SK-N-SH (cell line): ENCODE data around the gene OTUB1.

Experiments
- CHD2 ChIP-seq: fragments of 150-350 bp; IDR thresholded peaks from 2 replicates; pipeline ENCODE4 v1.6.1; 2018; ENCODE audit warnings: low read length; ENCODE audit not compliant: partially characterized antibody
- EZH2phosphoT487 ChIP-seq: fragments of 200-600 bp; sonication (generic); IDR thresholded peaks from 2 replicates; pipeline ENCODE4 v1.6.1; 2017; ENCODE audit warnings: low read depth, mixed run types, mild to moderate bottlenecking, antibody characterized with exemption, moderate library complexity, borderline replicate concordance
- MAX ChIP-seq: IDR thresholded peaks from 2 replicates; pipeline ENCODE4 v1.4.0; 2012; ENCODE audit warnings: low read depth
- MXI1 ChIP-seq: IDR thresholded peaks from 2 replicates; pipeline ENCODE4 v1.6.1; 2012; ENCODE audit warnings: mild to moderate bottlenecking, low read depth, low read length, improper control_type of control experiment
- NFIC ChIP-seq: IDR thresholded peaks from 2 replicates; pipeline ENCODE4 v1.4.0; 2012; ENCODE audit warnings: borderline replicate concordance
- POLR2AphosphoS5 ChIP-seq: IDR thresholded peaks from 2 replicates; pipeline ENCODE4 v1.6.1; 2012; ENCODE audit warnings: low read depth, low read length
- SMC3 ChIP-seq: IDR thresholded peaks from 2 replicates; pipeline ENCODE4 v1.6.1; 2012; ENCODE audit warnings: low read depth, low read length, improper control_type of control experiment
- TAF1 ChIP-seq: IDR thresholded peaks from 2 replicates; pipeline ENCODE4 v1.6.1; 2012; ENCODE audit warnings: low read depth, mild to moderate bottlenecking, low read length, moderate library complexity, borderline replicate concordance
- YY1 ChIP-seq: IDR thresholded peaks from 2 replicates; pipeline ENCODE4 v1.4.0; 2012; ENCODE audit warnings: low read depth, mild to moderate bottlenecking
- TF ChIP-seq, protein P1 (sequence below): fragments of 200-600 bp; sonication (generic); IDR thresholded peaks from 2 replicates; pipeline ENCODE4 v1.6.1; 2017; ENCODE audit warnings: antibody characterized with exemption, mild to moderate bottlenecking, moderate library complexity

DNA sequence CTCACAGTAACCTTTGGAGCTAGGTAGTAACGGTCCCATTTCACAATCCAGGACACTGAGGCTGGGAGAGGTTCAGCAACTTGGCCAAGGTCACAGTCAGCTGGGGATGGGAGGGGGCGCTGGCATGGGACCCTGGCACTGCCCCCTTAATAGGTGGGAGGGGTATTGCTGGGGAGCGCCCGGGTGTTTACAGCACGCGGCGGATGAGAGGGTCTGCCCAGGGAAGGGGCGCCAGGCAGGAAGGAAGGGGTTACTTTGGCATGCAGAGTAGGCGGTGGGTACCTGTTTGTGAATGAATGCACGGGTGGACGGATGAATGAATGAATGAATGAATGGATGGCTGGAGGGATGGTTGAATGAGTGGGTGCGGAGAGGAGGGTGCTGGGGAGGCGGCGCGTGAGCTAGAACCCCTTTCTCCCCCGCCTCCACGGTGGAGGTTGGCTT lies 48.9 kb downstream of the OTUB1 start:
- TF ChIP-seq, protein P1, sequence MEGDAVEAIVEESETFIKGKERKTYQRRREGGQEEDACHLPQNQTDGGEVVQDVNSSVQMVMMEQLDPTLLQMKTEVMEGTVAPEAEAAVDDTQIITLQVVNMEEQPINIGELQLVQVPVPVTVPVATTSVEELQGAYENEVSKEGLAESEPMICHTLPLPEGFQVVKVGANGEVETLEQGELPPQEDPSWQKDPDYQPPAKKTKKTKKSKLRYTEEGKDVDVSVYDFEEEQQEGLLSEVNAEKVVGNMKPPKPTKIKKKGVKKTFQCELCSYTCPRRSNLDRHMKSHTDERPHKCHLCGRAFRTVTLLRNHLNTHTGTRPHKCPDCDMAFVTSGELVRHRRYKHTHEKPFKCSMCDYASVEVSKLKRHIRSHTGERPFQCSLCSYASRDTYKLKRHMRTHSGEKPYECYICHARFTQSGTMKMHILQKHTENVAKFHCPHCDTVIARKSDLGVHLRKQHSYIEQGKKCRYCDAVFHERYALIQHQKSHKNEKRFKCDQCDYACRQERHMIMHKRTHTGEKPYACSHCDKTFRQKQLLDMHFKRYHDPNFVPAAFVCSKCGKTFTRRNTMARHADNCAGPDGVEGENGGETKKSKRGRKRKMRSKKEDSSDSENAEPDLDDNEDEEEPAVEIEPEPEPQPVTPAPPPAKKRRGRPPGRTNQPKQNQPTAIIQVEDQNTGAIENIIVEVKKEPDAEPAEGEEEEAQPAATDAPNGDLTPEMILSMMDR, result no peak
- TF ChIP-seq TAF1, result no peak
- no peak for TF ChIP-seq MAX
- no peak for TF ChIP-seq NFIC
- no peak for TF ChIP-seq POLR2AphosphoS5
- no peak for TF ChIP-seq SMC3
- TF ChIP-seq YY1, result no peak
- TF ChIP-seq CHD2, result no peak
- no peak for TF ChIP-seq MXI1
- TF ChIP-seq EZH2phosphoT487, result no peak
